Measurements from ENCODE around the gene MYO7B. TPM values are rescaled to one million over a fixed set of nuclear protein-coding genes. Genes with fewer than 3 reads are reported as not detected.

The MYO7B gene
- polyA plus RNA-seq, 3 donors, result 24.0 to 32.4 (median 29.5) TPM

DNA sequence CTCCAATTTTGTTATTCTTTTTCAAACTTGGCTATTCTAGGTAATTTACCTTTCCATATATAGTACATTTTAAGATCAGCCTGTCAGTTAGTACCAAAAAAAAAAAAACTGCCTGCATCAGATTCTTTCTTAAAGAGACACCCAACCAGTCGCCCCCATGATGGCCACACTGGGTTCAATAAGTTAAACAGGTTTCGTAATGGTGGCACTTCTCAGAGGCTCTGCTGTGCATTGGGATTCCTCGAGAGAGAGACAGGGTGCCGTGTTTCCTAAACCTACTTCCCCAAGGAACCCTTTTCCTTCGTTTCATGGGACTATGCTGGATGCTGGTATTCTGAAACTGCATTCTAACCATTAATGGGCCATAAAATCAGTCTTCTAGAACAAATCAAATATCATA is 37.4 kb downstream of the MYO7B start:
- DNase-seq, result peak; percentile 15

DNA sequence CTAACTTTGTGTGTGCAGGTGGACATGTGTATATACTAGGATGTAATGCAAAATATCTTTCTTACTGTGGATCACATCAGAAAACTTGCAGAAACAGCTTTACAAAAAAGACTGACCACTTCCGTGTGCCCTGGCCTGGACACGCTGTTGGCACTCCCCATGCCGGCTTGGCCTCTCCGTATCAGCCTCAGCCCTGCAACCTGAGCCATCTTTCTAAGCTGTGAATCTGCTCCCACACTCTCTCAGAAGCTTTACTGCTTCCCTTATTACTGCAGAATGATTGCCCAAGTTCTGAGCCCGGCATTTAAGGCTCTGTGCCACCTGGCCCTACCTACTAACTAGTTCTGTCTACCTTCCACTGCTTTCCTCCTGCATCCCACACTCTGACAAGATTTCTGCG is 37.8 kb downstream of the MYO7B start:
- DNase-seq, result peak; percentile 15

DNA sequence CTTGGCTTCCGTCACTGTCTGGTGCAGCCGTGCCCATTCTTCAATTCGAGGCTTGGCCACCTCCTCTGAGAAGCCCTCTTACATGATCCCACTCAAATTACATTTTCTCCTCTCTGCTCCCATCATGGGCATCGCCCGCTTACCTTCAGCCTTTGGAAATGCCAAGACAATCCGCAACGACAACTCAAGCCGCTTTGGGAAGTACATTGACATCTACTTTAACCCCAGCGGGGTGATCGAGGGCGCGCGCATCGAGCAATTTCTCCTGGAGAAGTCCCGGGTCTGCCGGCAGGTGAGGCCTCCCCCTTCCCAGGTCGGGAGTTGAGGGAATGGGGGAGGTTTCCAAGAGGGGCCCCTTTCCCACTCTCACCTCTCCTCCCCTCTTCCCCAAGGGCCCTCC is 38.3 kb downstream of the MYO7B start:
- DNase-seq, result no peak

DNA sequence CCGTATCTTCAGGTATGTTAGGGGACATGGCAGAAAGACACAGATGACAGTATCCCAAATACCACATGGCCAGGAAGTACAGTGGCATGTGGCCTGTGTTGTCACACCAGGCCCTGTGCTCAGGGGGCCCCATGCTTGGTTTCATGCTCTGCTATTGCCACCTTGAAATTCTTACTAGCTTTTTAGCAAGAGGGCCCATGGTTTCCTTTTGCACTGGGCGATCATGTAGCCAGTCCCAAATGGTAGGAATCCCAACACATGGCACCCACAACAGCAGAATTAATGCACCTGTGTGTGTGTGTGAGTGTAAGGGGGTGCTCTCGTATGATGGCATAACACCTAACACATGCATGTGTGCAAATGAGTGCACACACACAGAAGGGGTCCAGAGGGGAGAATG is 39.2 kb downstream of the MYO7B start:
- DNase-seq, result no peak

DNA sequence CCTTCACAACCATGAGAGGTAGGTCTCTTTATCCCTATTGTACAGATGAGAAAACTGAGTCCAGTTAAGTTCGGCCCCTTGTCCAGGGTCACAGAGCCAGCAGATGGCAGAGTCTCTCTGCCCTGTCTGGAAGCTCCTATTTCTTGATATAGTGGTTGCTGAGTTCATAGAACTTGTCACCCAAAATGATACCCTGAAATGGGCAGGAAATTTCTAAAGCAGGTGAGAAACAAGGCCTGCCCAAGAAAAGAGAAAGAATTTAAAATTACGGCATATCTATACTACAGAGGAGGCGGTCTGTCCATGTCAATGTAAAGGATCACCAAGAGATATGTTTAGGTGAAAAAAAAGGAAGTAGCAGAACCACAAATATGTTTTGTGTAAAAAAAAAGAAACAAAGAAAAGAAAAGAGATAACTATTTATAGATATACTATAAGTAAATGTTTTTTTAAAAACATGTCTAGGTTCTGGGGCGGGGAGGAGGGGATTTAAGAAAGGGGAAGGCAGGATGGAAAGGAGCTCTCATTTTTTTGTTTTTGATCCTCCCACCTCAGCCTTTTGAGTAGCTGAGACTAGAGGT is 39.8 kb downstream of the MYO7B start:
- DNase-seq, result no peak

DNA sequence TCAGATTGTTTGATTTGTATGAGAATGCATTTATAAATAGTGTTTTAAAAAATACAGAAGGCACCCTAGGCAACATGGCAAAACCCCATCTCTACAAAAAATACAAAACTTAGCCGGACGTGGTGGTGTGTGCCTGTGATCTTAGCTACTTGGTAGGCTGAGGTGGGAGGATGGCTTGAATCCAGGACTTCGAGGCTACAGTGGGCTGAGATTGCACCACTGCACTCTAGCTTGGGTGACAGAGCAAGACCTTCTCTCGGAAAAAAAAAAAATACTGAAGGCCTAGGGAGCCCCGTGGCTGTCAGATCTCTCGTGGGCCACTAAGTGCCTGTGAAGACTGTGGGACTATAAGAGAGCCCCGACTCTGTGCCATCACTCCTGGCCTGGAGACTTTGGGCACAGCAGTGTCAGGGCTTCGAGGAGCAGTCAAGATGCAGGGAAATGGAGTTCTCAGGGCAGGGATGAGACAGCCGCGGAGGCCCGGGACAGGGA is 40.5 kb downstream of the MYO7B start:
- DNase-seq, result no peak

DNA sequence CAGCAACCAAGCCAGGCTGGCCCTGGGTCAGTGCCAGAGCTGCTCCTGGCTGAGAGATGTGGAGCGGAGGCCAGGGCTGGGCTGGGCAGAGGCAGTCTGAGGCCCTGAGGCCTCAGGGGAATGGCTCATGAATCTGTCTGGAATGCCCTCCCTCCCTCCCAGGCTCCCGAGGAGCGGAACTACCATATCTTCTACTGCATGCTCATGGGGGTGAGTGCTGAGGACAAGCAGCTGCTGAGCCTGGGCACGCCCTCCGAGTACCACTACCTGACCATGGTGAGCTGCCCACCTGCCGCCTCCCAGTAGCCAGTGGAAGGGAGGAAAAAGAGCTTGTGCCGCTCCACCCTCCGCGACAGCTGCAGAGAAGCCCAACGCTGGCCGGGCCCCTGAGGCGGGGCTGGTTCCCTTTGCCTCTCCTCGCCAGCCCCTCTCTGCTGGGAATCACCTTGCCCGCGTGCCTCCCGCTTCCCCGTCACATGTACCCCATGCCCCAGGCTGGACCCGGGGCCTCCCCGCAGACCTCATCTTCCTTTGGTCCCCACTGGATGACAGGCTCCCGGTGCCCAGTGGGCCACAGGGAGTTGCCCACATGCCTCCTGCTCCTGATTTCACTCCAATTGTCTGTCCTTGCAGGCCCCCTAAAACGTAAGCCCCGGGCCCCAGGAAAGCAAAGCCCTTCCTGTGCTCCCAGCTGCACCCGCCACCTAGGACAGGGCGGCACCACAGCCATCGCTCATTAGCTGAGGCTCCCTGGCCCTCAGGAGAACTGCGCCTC is 41.1 kb downstream of the MYO7B start:
- DNase-seq, result peak; percentile 22

DNA sequence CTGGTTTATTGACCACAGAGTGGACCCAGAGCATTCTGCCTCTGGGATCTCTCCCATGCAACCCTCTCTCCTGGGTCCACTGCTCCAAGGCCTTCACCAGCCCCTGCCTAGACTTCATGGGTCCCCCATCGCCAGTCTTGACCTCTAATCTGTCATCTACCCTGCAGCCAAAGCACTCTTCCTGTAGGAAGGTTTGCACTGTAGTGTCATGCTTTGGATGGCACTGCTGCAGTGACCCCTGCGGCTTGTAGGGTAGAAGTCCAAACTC is 41.7 kb downstream of the MYO7B start:
- no peak for DNase-seq

DNA sequence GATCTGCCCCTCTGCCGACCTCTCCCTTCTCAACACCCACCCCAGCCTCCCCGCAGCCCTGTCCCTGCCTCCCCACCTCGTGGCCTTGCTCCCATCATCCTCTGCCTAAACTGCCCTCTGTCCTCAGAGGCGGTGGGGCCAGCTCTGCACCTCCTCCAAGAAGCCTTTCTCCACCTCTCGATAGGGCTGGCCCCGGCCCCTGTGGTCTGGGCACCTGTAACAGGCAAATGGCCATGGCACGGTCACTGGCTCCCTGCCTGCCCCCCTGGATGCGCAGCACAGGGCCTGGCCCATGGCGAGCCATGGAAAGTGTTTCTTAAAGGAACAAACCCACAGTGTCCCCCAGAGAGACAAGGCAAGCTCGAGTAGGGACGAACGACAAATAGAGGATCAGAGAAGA is 42.0 kb downstream of the MYO7B start:
- DNase-seq, result no peak

DNA sequence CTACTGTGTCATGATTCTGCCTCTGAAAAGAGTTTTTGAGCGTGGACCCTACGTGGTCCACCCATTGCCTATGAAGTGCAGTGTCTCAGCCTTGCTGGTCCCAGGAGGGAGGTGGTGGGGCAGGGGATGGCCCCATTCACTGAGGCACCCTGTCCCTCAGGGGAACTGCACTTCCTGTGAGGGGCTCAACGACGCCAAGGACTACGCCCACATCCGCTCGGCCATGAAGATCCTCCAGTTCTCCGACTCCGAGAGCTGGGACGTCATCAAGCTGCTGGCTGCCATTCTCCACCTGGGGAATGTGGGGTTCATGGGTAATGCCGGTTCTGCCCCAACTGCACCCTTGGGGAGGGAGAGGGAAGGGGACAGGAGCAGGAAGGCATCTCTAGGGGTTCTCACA is 42.5 kb downstream of the MYO7B start:
- DNase-seq, result no peak

DNA sequence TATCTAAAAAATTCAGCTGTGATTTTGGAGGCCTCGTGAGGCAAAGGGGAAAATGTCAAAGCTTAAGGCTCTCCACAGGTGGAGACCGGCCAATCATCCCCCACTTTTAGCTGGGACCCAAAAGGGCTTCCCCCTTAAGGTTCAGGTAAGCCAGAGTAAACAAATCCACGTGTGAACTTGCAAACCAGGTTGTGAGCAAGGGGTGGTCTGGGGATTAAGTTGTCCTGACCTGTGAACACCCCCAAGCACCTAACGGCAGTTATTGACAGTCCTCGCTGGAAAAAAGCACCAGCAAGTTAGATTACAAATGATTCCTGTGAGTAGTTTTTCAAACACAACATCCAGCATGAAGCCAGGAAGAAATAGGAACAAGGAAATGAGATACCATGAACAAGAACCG is 42.9 kb downstream of the MYO7B start:
- DNase-seq, result no peak

DNA sequence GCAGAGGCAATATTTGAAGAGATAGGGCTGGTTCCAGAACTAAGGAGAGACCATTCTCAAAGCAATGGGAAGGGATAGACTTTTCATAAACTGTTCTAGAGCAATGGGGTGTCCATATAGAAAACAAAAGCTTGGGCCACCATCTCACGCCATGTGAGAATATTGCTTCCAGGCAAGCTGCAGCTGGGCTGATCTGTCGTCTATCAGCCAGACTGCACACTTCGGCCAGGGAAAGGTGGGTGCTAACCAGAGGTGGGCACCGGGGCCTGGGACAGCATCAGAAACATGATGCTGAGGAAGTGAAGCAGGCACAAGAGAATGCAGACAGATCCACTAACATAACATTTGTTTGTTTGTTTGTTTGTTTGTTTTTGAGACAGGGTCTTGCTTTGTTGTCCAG is 43.7 kb downstream of the MYO7B start:
- DNase-seq, result no peak

DNA sequence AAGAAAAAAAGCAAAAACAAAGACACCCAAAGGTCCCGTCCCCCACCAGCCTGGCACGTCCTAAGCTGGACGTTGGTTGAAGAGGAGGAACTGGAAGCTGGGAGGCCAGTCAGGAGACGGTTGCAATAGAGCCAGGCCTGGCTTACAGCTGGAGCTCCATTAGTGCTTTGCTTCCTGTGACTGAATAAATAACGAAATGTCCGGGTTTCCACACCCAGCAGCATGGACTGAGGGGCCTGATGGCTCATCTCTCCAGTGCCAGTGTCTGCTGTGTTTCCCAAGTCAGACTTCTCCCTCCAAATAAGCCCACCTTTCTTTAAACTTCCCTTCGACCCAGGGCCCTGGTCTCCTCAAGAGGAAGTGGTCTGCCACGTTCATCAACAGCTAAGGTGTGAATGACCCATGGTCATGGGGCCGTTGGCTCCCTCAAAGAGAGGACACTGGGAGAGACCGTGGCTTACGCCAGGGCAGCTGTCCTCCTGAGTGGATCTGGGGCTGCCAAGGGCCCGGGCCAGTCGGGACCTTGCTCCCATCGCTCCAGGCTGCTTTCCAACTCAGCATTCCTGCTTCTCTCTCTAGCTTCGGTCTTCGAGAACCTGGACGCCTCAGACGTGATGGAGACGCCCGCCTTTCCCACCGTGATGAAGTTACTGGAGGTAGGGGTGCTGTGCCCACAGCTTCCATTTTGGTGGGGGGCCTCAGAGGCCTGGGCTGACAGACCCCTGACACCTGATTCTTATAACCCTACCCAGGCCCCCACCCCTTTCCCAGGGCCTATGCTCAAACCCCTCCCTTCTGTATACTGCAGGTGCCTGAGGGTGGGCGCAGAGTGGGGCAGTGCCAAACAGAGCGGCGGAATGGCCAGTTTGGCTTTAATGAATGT is 44.9 kb downstream of the MYO7B start:
- DNase-seq, result no peak

DNA sequence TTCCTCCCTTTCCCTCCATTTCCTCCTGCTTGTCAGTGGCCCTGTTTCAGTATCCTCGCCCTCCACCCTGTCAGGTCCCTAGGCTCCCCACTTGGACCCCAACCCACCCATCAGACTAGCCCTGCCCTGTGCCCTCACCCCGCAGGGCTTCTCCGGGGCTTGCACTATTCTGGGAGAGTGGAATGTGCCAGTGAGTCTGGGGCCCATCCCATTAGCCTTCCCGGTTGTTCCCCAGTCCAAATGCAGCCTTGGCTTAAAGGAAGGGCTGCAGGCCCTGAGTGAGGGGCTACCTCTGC is 45.5 kb downstream of the MYO7B start:
- DNase-seq, result no peak

DNA sequence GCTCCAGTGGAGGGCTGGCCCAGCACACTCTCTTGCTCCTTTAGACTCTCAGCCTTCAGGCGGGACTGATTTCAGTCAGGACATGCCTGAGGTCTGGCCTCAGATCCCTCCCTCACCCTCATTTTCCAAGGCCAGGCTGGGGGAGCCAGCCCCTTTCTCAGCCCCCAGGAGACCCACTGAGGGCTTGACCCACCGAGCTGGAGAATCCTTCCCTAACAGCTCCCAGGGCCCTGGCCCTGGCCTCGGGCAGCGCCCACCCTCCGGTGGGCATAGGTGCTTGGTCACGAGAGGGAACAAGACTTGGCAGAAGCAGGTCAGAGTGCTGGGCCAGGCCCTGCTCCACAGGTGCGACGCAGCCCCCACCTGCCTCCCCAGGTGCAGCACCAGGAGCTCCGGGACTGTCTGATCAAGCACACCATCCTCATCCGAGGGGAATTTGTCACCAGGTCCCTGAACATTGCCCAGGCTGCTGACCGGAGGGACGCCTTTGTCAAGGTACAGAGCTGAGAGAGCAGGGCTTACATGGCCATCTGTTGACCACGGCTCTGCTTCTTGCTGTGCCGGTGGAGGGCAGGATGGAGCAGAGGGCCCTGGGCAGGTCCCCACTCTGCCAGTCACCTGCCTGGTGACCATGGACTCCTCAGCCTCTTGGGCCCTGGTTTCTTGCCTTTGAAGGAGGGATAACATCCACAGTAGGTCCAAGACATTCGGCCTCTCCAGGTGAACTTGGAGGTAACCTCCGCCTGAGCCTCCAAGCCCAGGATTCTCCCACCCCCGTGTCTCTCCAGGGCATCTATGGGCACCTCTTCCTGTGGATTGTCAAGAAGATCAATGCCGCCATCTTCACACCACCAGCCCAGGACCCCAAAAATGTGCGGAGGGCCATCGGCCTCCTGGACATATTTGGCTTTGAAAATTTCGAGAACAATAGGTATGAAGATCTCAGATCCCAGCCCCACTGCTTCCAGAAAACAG is 46.3 kb downstream of the MYO7B start:
- DNase-seq, result no peak

DNA sequence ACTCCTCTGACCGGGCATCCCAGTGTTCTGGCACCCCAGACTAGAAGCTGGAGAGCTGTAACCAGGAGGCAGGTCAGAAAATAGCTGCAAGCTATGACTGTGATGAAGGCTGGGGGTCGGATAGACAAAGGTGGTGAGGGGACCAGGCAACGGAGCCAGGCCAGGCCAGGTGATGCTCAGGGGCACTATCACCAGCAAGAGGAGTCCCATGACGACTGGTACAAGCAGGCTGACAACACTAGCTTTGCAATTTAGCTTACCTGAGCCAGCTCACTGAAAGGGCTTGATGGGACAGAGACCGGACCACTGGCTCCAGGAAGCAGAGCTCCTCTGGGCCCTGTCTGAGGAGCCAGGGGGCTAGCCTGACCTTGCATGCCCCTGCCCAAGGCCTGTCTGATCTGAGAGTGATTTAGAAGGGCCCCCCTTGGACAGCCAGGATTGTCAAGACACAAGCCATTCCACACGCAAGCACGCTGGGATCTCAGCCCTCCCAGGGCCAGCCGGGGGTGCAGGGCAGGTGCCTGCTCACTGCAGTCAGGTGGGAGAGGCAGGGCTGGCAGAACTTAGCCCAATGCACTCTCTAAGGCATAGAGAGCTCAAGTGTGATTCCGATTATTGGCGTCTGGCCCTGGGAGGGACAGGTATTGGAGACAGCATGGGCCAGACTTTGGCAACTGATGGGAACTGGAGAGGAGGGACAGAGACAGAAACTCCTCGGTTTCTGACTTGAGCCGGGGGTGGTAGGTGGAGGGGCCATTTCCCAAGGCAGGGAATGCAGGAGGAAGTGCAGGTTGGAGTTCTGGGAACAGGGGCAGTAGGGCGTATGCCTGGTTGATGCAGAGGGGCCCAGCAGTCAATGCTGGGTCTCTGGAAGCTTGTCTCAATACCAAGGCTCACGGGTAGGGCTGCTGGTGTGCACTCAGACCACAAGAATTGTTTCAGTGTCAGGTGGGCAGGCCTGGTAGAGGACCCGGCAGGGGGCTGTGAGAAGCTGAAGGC is 47.7 kb downstream of the MYO7B start:
- no peak for DNase-seq

DNA sequence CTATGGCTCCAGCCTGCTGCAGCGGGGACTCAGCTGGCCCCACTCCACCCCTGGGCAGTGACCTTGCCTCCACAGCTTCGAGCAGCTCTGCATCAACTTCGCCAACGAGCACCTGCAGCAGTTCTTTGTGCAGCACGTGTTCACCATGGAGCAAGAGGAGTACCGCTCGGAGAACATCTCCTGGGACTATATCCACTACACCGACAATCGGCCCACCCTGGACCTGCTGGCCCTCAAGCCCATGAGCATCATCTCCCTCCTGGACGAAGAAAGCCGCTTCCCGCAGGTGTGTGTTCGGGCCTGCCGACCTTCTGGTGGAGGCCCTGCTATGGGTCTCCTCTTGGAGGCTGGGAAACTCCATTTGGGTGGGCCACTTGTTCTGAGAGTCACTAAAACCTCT is 48.6 kb downstream of the MYO7B start:
- DNase-seq, result no peak

DNA sequence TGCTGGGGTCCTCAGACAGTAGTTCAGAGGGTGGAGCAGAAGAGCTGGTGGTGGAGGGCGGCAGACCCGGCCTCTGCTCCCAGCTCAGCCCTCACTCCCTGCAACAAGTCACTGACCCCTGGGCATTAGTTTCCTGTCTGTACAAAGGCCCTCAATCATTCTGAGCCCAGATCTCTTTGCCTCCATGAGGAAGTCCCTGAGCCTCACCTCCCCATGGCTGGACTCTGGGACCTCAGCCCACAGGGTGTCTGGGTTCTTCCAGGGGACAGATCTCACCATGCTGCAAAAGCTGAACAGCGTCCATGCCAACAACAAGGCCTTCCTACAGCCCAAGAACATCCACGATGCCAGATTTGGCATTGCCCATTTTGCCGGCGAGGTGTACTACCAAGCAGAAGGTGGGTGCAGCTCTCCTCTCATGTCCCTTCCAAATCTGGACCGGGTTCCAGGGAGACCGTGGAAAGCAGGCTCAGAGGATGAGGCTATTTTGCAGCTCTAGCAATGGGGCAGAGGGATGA is 49.1 kb downstream of the MYO7B start:
- no peak for DNase-seq

DNA sequence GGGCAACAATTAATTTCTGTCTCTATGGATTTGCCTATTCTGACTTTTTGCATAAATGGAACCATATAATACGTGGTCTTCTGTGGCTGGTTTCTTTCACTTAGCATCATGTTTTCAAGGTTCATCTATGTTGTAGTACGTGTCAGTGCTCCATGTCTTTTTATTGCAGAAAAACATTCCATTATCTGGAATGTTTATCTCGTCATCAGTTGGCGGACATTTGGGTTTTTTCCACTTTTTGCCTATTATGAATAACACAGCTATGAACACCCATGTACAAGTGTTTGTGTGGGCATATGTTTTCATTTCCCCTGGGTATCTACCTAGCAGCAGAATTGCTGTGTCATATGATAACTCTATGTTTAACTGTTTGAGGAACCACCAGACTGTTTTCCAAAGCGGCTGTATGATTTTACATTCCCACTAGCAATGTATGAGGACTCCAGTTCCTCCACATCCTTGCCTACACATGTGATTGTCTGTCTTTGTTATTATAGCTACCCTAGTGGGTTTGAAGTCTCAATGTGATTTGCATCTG is 49.9 kb downstream of the MYO7B start:
- DNase-seq, result no peak

DNA sequence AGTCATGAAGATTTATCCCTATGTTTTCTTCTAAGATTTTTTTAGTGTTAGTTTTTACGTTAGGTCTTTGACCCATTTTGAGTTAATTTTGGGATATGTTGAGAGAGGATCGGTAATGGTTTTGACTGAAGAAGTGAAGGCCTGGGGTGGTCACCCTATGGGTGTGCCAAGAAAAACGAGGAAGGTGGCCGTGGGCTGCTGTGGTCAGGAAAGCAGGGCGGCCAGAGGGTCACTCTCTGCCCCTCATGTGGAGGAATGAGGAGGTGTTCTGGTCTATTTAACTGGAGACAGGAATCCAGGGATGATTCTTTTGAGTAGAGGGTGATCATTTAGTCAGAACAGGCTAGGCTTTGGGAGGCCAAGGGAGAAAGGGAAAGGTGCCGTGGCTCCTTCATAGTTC is 50.7 kb downstream of the MYO7B start:
- no peak for DNase-seq
